Coronary artery (tissue), 2 donors: Measurements from ENCODE around the gene ATAD3C.
"Not testable (repeated sequence)": the region's sequence is repeated elsewhere in the genome, so short reads cannot be mapped to it uniquely, and the experiment has no call there.

ENCODE experiments used
- DNase-seq: peaks from one replicate; pipeline ENCODE4 v3.0.0-alpha.2; 2017; ENCODE audit warnings: low spot score
- H3K27ac ChIP-seq, 2 donors: fragments of 200-600 bp; sonication (generic); one replicate each; pipeline ENCODE4 v1.5.1; 2016 to 2019
- H3K4me3 ChIP-seq: fragments of 200-600 bp; sonication (generic); 2 replicates; pipeline ENCODE4 v1.5.1; 2016; ENCODE audit warnings: mild to moderate bottlenecking, moderate library complexity
- CTCF ChIP-seq: fragments of 200-600 bp; sonication (generic); IDR thresholded peaks from one replicate; pipeline ENCODE4 v1.5.1; 2019; ENCODE audit warnings: antibody characterized with exemption

ATAD3C gene

DNA sequence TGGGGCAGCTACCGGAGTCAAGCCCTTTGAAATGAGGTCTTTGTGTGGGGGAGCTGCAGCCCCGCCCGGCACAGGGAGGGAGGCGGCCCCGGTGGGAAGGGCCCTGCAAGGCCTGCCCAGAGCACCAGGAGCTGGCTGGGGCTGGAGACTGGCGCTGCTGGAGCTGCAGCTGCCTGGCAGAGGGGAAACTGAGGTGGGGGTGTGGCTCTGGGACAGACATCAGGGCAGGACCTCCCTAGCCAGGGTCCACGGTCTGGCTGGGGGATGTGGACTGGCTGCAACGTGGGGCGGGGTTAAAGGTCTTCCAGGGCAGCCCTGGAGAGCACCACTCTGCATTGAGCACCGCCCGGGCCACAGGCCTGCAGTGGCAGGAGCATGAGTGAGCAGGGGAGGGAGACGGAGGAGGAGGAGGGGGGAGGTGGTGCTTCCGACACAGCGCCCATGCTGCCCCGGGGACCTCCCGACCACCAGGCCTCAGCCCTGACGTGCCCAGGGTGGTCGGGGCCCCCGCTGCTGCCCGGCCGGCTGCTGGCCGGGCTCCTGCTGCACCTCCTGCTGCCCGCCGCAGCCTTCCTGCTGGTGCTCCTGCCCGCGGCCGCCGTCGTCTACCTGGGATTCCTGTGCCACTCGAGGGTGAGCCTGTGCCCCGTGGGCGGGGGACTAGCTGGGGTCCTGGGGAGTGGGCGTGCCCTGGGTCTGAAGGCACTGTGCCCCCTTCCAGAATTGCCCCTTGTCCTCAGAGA lies 23.6 kb upstream of the ATAD3C start:
- no peak overlapping the region for H3K27ac ChIP-seq
- no peak for DNase-seq
- no peak overlapping the region for H3K4me3 ChIP-seq
- TF ChIP-seq CTCF = no peak

DNA sequence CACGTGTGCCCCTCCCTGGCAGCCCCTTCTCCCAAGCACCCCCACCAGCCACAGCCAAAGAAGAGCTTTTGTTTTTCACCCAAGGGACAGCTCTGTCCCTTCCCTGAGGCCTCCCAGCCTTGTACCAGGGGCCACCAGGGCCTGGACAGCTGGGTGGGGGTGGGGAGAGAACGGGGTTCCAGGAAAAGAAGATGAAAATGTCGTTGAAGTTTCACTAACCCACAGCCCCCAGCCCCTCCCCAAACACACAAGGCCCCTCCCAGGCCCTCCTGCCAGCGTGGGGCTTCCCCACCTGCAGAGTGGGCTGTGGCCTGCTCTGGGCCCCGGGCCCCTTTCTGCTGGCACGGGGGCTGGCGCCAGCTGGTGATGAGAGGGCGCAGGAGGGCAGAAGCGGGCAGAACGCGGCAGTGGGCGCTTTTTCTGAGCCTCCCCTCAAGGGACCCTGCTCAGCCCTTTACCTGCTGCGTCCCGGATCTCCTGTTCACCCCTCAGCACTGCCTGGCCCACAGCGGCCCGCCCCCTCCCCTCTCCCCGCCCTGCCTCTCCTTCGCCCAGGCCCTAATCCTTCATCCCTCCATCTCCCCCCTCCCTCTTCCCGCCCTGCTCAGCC lies 22.9 kb upstream of the ATAD3C start:
- TF ChIP-seq CTCF = no peak
- Histone ChIP-seq H3K27ac (no peak overlapping the region), H3K4me3 (no peak overlapping the region)
- DNase-seq = no peak

DNA sequence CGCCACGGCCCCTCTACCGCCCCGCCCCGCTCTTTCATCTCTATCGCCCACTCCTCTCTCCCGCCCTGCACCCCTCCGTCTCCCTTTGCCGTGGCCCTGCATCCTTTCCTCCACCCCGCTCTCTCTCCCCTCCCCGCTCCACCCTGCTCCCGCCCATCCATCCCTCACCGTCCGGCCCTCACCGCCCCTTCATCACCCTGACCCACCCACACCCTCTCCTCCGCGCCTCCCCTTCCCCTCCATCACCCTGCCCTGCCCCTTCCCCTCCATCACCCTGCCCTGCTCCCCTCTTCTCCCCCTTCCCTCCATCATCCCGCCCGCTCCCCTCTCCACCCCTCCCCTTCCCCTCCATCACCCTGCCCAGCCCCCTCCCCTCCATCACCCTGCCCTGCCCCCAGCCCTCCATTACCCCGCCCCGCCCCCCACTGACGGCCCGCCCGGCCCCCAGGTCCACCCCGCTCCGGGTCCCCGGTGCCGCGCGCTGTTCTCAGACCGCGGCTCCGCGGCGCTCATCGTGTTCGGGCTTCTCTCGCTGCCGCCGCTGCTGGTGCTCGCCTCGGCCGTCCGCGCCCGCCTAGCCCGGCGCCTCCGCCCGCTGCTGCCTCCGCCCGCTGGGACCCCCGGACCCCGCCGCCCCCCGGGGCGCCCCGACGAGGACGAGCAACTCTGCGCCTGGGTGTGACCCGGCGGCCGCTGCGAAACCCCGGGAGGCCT lies 22.2 kb upstream of the ATAD3C start:
- Histone ChIP-seq H3K27ac (peak overlapping the region in 1 of 2 donors; percentile 63), H3K4me3 (peak overlapping the region; percentile 71)
- DNase-seq = no peak
- TF ChIP-seq CTCF = no peak

DNA sequence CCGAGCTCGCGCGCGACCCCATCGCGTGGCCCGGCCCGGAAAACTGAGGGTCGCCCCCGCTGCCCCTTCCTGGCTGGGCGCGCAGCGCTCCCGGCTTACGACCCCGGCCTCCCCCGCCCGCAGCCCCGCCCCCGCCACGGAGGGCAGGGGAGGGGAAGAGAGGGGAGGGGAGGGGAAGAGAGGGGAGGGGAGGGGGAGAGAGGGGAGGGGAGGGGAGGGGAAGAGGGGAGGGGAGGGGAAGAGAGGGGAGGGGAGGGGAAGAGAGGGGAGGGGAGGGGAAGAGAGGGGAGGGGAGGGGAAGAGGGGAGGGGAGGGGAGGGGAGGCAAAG lies 21.7 kb upstream of the ATAD3C start:
- peak overlapping the region in 1 of 2 donors; percentile 63 for H3K27ac ChIP-seq
- TF ChIP-seq CTCF = no peak
- no peak for DNase-seq
- peak overlapping the region; percentile 71 for H3K4me3 ChIP-seq

GRCh38 chr1:1428174-1428573 lies 21.3 kb upstream of the ATAD3C start:
- TF ChIP-seq CTCF = no peak
- DNase-seq = no peak
- Histone ChIP-seq H3K27ac (peak overlapping the region in 1 of 2 donors; percentile 69), H3K4me3 (no peak overlapping the region)

DNA sequence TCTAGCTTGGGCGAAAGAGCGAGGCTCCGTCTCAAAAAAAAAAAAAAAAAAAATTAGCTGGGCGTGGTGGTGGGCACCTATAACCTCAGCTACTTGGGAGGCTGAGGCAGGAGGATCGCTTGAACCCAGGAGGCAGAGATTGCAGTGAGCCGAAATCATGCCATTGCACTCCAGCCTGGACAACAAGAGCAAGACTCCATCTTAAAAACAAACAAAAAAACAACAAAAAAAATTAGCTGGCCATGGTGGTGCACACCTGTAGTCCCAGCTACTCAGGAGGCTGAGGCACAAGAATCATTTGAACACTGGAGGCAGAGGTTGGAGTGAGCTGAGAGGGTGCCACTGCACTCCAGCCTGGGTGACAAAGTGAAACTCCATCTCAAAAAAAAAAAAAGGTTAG lies 20.5 kb upstream of the ATAD3C start:
- H3K27ac ChIP-seq, H3K4me3 ChIP-seq, DNase-seq: not testable (repeated sequence)

DNA sequence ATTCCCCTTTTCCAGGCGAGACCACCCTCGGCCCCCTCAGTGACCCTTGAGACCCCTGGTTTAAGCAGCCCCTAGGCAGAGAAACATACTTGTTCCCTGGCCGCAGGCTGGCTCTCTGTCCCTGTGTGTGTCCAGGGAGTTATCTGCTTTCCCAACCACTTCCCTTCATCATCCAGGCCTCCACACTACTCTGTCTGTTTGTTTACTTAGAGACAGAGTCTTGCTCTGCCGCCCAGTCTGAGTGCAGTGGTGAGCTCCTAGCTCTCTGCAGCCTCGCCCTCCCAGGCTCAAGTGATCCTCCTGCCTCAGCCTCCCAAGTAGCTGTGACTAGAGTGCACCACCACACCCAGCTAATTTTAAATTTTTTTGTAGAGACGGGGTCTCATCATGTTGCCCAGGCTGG lies 19.8 kb upstream of the ATAD3C start:
- H3K27ac ChIP-seq = peak overlapping the region; percentile 82 to 88
- no peak for TF ChIP-seq CTCF
- no peak for DNase-seq
- H3K4me3 ChIP-seq = peak overlapping the region; percentile 39
